NCI-H2171 treated with DMSO at 0.1 percent for 48 hours (cell line): ENCODE measurements around the gene BIVM.
"Not testable (repeated sequence)": the region's sequence is repeated elsewhere in the genome, so short reads cannot be mapped to it uniquely, and the experiment has no call there.

ENCODE experiments used
- DNase-seq: peaks from one replicate; lab custom pipeline; 2025; lab: John Stamatoyannopoulos, UW

The BIVM gene, protein sequence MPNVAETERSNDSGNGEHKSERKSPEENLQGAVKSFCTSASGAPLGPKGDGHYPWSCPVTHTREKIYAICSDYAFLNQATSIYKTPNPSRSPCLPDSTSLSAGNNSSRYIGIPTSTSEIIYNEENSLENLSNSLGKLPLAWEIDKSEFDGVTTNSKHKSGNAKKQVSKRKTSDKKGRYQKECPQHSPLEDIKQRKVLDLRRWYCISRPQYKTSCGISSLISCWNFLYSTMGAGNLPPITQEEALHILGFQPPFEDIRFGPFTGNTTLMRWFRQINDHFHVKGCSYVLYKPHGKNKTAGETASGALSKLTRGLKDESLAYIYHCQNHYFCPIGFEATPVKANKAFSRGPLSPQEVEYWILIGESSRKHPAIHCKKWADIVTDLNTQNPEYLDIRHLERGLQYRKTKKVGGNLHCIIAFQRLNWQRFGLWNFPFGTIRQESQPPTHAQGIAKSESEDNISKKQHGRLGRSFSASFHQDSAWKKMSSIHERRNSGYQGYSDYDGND

GRCh38 chr13:102798581-102799425 is at the start of gene BIVM, which contains the start of gene POGLUT2:
TSS of gene BIVM (plus strand) at chr13:102799119. CDS start at chr13:102807268, 8,149 bp downstream.
TSS of gene POGLUT2 (minus strand) at chr13:102798976. CDS start at chr13:102798670, 306 bp downstream.
- peak; percentile 94 for DNase-seq

GRCh38 chr13:102751886-102752285 is 47.0 kb upstream of the BIVM start:
- no peak for DNase-seq

- DNase-seq = no peak
Observed at GRCh38 chr13:102757006-102757405, 41.9 kb upstream of the BIVM start.

- DNase-seq = no peak
Observed at GRCh38 chr13:102758842-102759241, 40.1 kb upstream of the BIVM start.

DNA sequence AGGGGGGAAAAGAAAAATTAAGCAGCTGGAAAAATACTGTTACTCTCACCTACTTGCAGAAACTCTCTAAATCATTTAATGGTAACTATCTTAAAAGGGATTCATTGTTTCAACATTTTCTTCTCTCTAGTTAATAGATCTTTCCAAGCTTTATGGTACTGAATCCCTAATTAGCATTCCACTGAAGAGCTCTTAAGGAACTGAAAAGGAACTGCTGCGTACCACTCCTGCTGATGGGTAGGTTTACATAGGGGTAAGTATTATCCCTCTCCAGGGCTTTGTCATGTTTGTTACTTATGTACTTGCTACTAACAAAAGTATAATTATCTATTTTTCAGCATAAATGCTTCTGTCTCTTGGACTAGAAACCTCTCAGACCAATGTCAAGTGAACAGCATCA is 37.8 kb upstream of the BIVM start:
- DNase-seq = no peak

DNA sequence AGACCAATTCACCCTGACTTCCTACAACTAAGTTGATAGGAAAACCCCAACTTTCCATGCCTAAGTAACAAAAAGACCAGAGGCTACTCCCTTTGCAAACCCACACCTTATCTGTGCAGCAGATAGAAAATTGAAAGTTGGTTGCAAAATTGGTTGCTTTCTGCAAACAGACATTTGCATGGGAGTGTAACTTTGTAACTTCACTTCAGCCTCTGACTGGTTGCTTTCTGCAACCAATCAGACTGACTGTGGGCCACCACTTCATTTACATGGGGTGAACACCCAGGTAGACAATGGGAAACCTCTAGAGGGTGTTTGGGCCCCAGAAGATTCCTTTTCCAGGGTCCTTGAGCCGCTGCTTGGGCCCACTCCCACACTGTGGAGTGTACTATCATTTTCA is 35.2 kb upstream of the BIVM start:
- no peak for DNase-seq

DNA sequence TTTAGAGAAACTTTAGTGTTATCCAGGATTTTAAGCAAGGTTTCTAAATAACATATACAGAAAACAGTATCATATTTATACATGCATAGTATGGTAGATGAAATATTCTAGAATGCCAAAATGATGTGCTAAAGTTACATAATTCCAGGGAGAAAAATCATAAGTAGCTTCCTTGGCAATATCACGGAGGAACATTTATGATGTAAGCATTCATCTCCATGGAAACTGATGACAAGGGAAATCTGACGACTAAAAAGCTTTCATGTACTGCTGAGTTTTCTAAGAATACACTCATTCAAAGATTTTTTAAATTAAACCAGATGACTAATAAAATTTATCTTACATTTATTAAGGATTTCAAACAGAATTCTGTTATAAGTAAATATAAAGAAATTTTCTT is 30.0 kb upstream of the BIVM start:
- DNase-seq = no peak

- peak; percentile 14 for DNase-seq
Observed at GRCh38 chr13:102769679-102770078, 29.2 kb upstream of the BIVM start.

DNA sequence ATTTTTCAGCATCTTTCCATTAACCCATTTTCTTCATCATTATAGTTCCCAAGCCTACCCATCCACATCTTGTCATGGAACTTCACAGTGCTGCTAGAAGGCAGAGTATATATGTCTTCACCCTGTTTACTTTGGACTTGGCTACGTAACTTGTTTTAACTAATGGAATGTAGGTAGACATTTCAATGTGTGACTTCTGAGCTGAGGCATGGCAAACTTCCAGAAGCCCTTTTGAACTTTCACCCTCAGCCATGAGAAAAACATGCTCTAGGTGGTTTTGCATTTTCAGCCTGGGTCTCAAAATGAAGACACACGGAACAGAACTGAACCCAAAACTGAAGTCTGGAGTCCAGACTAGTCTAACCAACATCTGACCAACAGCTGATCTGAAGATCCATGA is 28.5 kb upstream of the BIVM start:
- DNase-seq = no peak

- no peak for DNase-seq
Observed at GRCh38 chr13:102771298-102772041, 27.4 kb upstream of the BIVM start.

- no peak for DNase-seq
Observed at GRCh38 chr13:102772042-102772425, 26.9 kb upstream of the BIVM start.

GRCh38 chr13:102773441-102774213 is 25.3 kb upstream of the BIVM start, which contains the start of gene TEX30:
TSS of gene TEX30 (minus strand) at chr13:102773786. CDS start at chr13:102770026, 3,760 bp downstream.
- DNase-seq = peak; percentile 83

- DNase-seq = no peak
Observed at GRCh38 chr13:102774214-102774568, 24.7 kb upstream of the BIVM start.

GRCh38 chr13:102774591-102775520 is 24.1 kb upstream of the BIVM start:
- no peak for DNase-seq

DNA sequence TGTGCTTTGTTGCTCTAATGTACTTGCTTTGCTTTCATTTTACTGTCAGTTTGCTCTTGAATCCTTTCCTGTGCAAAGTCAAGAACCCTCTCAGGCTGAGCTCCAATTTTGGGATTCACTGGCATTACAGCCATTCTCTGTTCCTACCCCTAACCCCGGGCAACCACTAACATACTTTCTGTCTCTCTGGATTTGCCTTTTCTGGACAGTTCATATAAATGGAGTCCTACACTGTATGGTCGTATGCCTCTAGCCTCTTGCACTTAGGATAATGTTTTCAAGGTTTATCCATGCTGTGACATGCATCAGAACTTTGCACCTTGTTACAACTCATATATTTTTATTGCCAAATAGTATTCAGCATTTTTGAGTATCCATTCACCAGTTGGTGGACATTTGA is 22.6 kb upstream of the BIVM start:
- DNase-seq = no peak

DNA sequence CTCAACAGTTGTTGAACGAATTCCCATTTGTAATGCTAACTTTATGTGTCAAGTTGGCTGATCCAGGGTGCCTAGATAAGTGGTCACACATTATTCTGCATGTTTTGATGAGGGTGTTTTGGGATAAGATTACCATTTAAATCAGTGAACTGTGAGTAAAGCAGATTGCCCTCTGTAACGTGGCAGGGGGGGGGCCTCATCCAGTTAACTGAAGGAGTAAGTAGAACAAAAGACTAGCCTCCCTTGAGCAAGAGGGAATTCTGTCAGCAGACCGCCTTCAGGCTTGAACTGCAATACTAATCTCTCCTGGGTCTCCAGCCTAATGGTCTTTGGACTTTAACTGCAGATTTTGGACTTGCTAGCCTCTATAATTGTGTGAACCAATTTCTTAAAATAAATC is 21.2 kb upstream of the BIVM start:
- no peak for DNase-seq

- no peak for DNase-seq
Observed at GRCh38 chr13:102779436-102780159, 19.3 kb upstream of the BIVM start.

DNA sequence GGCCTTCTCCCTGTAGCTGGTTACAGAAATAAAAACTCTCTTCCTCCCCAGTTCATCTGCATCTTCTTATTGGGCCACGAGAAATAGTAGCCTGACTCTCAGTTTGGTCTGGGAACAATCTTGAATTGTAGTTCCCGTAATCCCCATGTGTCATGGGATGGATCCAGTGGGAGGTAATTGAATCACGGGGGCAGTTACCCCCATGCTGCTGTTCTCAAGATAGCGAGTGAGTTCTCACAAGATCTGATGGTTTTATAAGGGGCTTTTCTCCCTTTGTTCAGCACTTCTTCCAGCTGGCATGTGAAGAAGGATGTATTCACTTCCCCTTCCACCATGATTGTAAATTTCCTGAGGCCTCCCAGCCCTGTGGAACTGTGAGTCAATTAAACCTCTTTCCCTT is 18.3 kb upstream of the BIVM start:
- not testable (repeated sequence) for DNase-seq

- DNase-seq = no peak
Observed at GRCh38 chr13:102781591-102781990, 17.3 kb upstream of the BIVM start.

- no peak for DNase-seq
Observed at GRCh38 chr13:102784483-102784882, 14.4 kb upstream of the BIVM start.
